CD1c-positive myeloid dendritic cell (primary cell): ENCODE data around the gene KPNB1.
A peak's percentile ranks its signal among the peaks of the same experiment; 100 is the strongest.

Experiments used
- DNase-seq: peaks from one replicate; pipeline ENCODE4 v3.0.0-alpha.2; 2016; ENCODE audit errors: extremely low spot score

The KPNB1 gene

GRCh38 chr17:47649153-47649971, at the start of gene KPNB1:
KPNB1 (plus strand) TSS chr17:47649919; CDS start chr17:47650245, 326 bp downstream.
- DNase-seq: peak; percentile 99

- no peak for DNase-seq
These were observed 45.7 kb upstream of the KPNB1 start for GRCh38 chr17:47603830-47604597.

- no peak for DNase-seq
These were observed 45.2 kb upstream of the KPNB1 start for GRCh38 chr17:47604598-47604927.

- no peak for DNase-seq
These were observed 44.7 kb upstream of the KPNB1 start for GRCh38 chr17:47605011-47605410.

- no peak for DNase-seq
These were observed 42.2 kb upstream of the KPNB1 start for GRCh38 chr17:47607481-47607880.

- DNase-seq: no peak
These were observed 38.1 kb upstream of the KPNB1 start for GRCh38 chr17:47611372-47612350.

GRCh38 chr17:47615766-47616424, 33.8 kb upstream of the KPNB1 start:
- DNase-seq: peak; percentile 73

GRCh38 chr17:47618410-47618809, 31.3 kb upstream of the KPNB1 start:
- no peak for DNase-seq

GRCh38 chr17:47620503-47621245, 29.0 kb upstream of the KPNB1 start:
- DNase-seq: no peak

- no peak for DNase-seq
These were observed 28.2 kb upstream of the KPNB1 start for GRCh38 chr17:47621293-47622179.

GRCh38 chr17:47622180-47622549, 27.6 kb upstream of the KPNB1 start:
- no peak for DNase-seq

GRCh38 chr17:47624727-47625068, 25.0 kb upstream of the KPNB1 start:
- DNase-seq: no peak

GRCh38 chr17:47628014-47628566, 21.6 kb upstream of the KPNB1 start:
- no peak for DNase-seq

- DNase-seq: no peak
These were observed 19.9 kb upstream of the KPNB1 start for GRCh38 chr17:47629826-47630225.

- no peak for DNase-seq
These were observed 19.1 kb upstream of the KPNB1 start for GRCh38 chr17:47630614-47631013.

- DNase-seq: no peak
These were observed 16.7 kb upstream of the KPNB1 start for GRCh38 chr17:47632991-47633390.

GRCh38 chr17:47633996-47634395, 15.7 kb upstream of the KPNB1 start:
- no peak for DNase-seq

GRCh38 chr17:47634870-47635269, 14.8 kb upstream of the KPNB1 start:
- no peak for DNase-seq

GRCh38 chr17:47635734-47636133, 14.0 kb upstream of the KPNB1 start:
- DNase-seq: no peak
